Fibroblast of lung (primary cell): Measurements from ENCODE around the gene LMNA. TPM values are rescaled to one million over a fixed set of nuclear protein-coding genes. Genes with fewer than 3 reads are reported as not detected.

Experiments used
- DNase-seq, 2 donors: peaks; one replicate each; pipeline versions ENCODE4 v3.0.0 to v3.0.0-alpha.2; 2010; ENCODE audit warnings: low read depth in 2 of 2
- H2AFZ ChIP-seq: 2 replicates; pipeline ENCODE4 v1.5.1; 2012; ENCODE audit warnings: low read length, control low read depth, inconsistent platforms
- H3K27ac ChIP-seq: 2 replicates; pipeline ENCODE4 v1.5.1; 2011; ENCODE audit warnings: low read length, control low read depth; ENCODE audit not compliant: insufficient read depth
- H3K27me3 ChIP-seq: 2 replicates; pipeline ENCODE4 v1.5.1; 2011; ENCODE audit warnings: mild to moderate bottlenecking, low read length; ENCODE audit not compliant: control insufficient read depth, insufficient read depth
- H3K36me3 ChIP-seq: 2 replicates; pipeline ENCODE4 v1.5.1; 2011; ENCODE audit warnings: low read length; ENCODE audit not compliant: control insufficient read depth, insufficient read depth
- H3K4me1 ChIP-seq: 2 replicates; pipeline ENCODE4 v1.5.1; 2011; ENCODE audit warnings: low read length; ENCODE audit not compliant: control insufficient read depth, insufficient read depth; ENCODE audit errors: extremely low read depth
- H3K4me2 ChIP-seq: 2 replicates; pipeline ENCODE4 v1.5.1; 2011; ENCODE audit warnings: low read length, control low read depth; ENCODE audit not compliant: insufficient read depth; ENCODE audit errors: extremely low read depth
- H3K4me3 ChIP-seq, 4 experiments: fragments of 200-600 bp in 1 of 4; sonication (generic) in 1 of 4; replicated peaks in 1 of 4; 2 replicates each; pipeline ENCODE4 v1.5.1; 2011 to 2016; ENCODE audit warnings: low read length in 4 of 4, low read depth in 3 of 4, mild to moderate bottlenecking in 3 of 4, control low read depth in 2 of 4, inconsistent platforms in 1 of 4, mixed read lengths in 1 of 4; ENCODE audit not compliant: insufficient read depth in 1 of 4; ENCODE audit errors: control extremely low read depth in 1 of 4
- H3K79me2 ChIP-seq: 2 replicates; pipeline ENCODE4 v1.5.1; 2012; ENCODE audit warnings: mild to moderate bottlenecking, low read length, inconsistent platforms; ENCODE audit not compliant: control insufficient read depth, insufficient read depth
- H3K9ac ChIP-seq: 2 replicates; pipeline ENCODE4 v1.5.1; 2011; ENCODE audit warnings: mild to moderate bottlenecking, low read length, control low read depth; ENCODE audit not compliant: insufficient read depth
- H3K9me3 ChIP-seq: 2 replicates; pipeline ENCODE4 v1.5.1; 2012; ENCODE audit warnings: low read depth, low read length; ENCODE audit not compliant: control insufficient read depth, insufficient read depth
- H4K20me1 ChIP-seq: 2 replicates; pipeline ENCODE4 v1.5.1; 2011; ENCODE audit warnings: low read length; ENCODE audit not compliant: control insufficient read depth, insufficient read depth; ENCODE audit errors: extremely low read depth
- CTCF ChIP-seq, 2 donors: IDR thresholded peaks in 1 of 2; conservative IDR thresholded peaks in 1 of 2; 1 replicate in 1 of 2; 2 replicates in 1 of 2; pipeline ENCODE4 v1.5.1; 2011 to 2012; ENCODE audit warnings: low read length in 2 of 2, control low read depth in 1 of 2, inconsistent platforms in 1 of 2, low read depth in 1 of 2, mild to moderate bottlenecking in 1 of 2
- EZH2 ChIP-seq: IDR thresholded peaks from 2 replicates; pipeline ENCODE4 v1.5.1; 2012; ENCODE audit warnings: low read length, control low read depth, mild to moderate bottlenecking; ENCODE audit errors: missing control alignments
- polyA plus RNA-seq, 2 donors: library from polyadenylated mRNA; depleted of rRNA in 1 of 2; stranded (reverse) in 1 of 2; unstranded in 1 of 2; fragments of >200 nt; gene quantifications; 2 replicates each; pipeline ENCODE4 v1.2.1, GENCODE V29; 2011 to 2012; ENCODE audit warnings: missing spikeins in 1 of 2
- total RNA-seq: library from RNA; depleted of rRNA; stranded (reverse); fragments of >200 nt; gene quantifications from 2 replicates; pipeline ENCODE4 v1.2.1, GENCODE V29; 2014

LMNA gene
- total and polyA plus RNA-seq, 2 donors (not counting 1 experiment from before 2014, with no cell fraction given): 613 to 1,150 TPM

GRCh38 chr1:156162430-156163037 is 48.0 kb downstream of the LMNA start:
- Histone ChIP-seq H3K9me3 (no peaks in the 10 kb centered on the region), H2AFZ (no peak overlapping the region), H3K27ac (no peak overlapping the region), H3K36me3 (no peaks in the 10 kb centered on the region), H3K9ac (no peak overlapping the region), H3K4me1 (no peaks in the 10 kb centered on the region), H3K27me3 (no peaks in the 10 kb centered on the region), H3K4me3 (no peak overlapping the region), H3K4me2 (no peak overlapping the region), H3K79me2 (no peaks in the 10 kb centered on the region), H4K20me1 (no peaks in the 10 kb centered on the region)
- peak in 1 of 2 donors; percentile 46 for DNase-seq
- TF ChIP-seq EZH2 (no peak), CTCF (conservative IDR thresholded peaks at IDR 0.05 in 1 of 2, IDR thresholded peaks at IDR 0.05 in 1 of 2; ENCODE audit: low read depth in 1 of 2, low read length in 2 of 2) (no peak)

GRCh38 chr1:156163712-156164111 is 49.2 kb downstream of the LMNA start:
- Histone ChIP-seq H3K9me3 (no peaks in the 10 kb centered on the region), H2AFZ (no peak overlapping the region), H3K36me3 (no peaks in the 10 kb centered on the region), H3K27ac (no peak overlapping the region), H3K27me3 (no peaks in the 10 kb centered on the region), H3K4me2 (no peak overlapping the region), H3K4me3 (no peak overlapping the region), H3K9ac (no peak overlapping the region), H3K79me2 (no peaks in the 10 kb centered on the region), H3K4me1 (no peaks in the 10 kb centered on the region), H4K20me1 (no peaks in the 10 kb centered on the region)
- no peak for DNase-seq
- TF ChIP-seq CTCF (conservative IDR thresholded peaks at IDR 0.05 in 1 of 2, IDR thresholded peaks at IDR 0.05 in 1 of 2; ENCODE audit: low read depth in 1 of 2, low read length in 2 of 2) (no peak), EZH2 (no peak)

GRCh38 chr1:156164125-156164831 is 49.8 kb downstream of the LMNA start:
- no peak overlapping the region for H3K4me3 ChIP-seq
- H3K4me2 ChIP-seq: no peak overlapping the region
- H3K4me1 ChIP-seq: no peaks in the 10 kb centered on the region

More at GRCh38 chr1:156164125-156164831, 49.8 kb downstream of the LMNA start:
- H3K9ac ChIP-seq: no peak overlapping the region
- no peaks in the 10 kb centered on the region for H4K20me1 ChIP-seq
- H3K27ac ChIP-seq: no peak overlapping the region
- H3K27me3 ChIP-seq: no peaks in the 10 kb centered on the region
- no peaks in the 10 kb centered on the region for H3K79me2 ChIP-seq
- no peaks in the 10 kb centered on the region for H3K9me3 ChIP-seq
- H3K36me3 ChIP-seq: no peaks in the 10 kb centered on the region
- TF ChIP-seq EZH2: no peak
- no peak for TF ChIP-seq CTCF (conservative IDR thresholded peaks at IDR 0.05 in 1 of 2, IDR thresholded peaks at IDR 0.05 in 1 of 2; ENCODE audit: low read depth in 1 of 2, low read length in 2 of 2)
- no peak overlapping the region for H2AFZ ChIP-seq
- DNase-seq: no peak
